GM12874 (cell line): Measurements from ENCODE around the gene PXYLP1.

Experiments
- TF ChIP-seq, protein P1 (sequence below): IDR thresholded peaks from 2 replicates; pipeline ENCODE4 v1.5.1; 2011; ENCODE audit warnings: low read depth, mild to moderate bottlenecking, control low read depth, low read length, moderate library complexity; ENCODE audit not compliant: insufficient read depth

The PXYLP1 gene

DNA sequence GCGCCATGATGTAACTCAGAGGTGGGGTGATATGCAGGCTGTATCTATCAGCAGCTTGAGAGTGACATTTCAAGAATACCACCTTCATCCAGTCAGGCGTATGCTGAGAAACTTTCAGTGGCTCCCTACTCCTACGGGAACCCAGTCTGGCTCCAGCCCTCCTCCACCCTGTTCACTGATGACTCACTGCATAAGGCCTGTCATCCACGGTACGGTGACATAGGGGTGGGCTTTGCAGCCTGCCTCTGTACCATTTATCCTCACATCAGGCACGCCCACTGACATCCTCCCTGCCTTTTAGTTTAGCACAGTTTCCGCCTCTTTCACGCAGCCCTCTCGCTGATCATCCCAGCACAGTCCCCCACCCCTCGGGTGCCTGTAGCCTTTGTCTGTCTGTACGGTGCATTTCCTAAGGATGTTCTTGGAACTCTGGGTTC lies 11.7 kb downstream of the PXYLP1 start:
- TF ChIP-seq, protein P1, sequence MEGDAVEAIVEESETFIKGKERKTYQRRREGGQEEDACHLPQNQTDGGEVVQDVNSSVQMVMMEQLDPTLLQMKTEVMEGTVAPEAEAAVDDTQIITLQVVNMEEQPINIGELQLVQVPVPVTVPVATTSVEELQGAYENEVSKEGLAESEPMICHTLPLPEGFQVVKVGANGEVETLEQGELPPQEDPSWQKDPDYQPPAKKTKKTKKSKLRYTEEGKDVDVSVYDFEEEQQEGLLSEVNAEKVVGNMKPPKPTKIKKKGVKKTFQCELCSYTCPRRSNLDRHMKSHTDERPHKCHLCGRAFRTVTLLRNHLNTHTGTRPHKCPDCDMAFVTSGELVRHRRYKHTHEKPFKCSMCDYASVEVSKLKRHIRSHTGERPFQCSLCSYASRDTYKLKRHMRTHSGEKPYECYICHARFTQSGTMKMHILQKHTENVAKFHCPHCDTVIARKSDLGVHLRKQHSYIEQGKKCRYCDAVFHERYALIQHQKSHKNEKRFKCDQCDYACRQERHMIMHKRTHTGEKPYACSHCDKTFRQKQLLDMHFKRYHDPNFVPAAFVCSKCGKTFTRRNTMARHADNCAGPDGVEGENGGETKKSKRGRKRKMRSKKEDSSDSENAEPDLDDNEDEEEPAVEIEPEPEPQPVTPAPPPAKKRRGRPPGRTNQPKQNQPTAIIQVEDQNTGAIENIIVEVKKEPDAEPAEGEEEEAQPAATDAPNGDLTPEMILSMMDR, result no peak

DNA sequence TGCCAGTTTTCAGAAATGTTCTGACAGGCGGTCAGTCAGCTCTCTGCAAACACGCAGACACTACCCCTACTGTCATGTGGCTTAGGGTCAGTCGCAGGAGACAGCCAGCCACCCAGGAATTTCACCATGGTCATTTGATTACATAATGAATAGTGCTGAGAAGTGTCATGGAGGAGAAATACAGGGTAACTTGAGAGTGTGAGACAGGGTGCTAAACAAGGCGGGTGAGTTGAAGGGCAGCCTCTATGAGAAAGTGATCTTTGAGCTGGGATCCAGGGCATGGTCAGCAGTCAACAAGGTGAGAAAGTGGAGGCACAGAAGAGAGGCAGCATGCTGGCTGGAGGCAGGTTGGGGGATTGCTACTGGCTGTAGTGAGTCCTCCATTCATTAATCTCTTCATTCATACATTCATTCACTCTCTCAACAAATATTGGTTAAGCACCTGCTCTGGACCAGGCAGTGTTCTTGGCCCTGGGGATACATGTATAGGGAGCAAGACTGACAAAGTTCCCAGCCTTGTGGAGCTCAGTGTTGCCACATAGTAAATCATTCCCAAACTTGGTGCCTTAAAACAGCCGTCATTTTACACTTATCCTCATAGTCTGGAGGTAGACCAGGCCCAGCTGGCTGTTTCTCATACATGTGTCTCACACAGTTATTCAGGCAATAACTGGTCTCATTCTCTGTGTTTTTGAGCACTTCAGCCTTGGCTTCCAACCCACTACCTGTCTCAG lies 14.8 kb downstream of the PXYLP1 start:
- TF ChIP-seq, protein P1, result no peak

DNA sequence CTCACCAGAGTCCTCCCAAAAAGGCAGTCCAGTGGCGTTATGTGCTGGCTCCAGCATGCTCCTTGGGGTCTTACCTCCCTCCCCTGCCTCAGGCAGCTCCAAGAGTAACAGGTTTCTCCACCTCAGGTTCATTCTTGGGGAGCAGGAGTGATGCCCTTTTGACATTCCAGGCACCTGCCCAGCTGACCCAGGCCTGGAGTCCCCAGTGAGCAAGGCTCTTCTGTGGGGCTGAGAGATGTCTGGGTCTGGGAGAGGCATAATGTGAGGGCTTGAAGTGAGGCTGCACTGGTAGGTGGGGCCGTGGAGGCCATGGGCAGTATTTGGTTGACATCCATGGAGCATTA lies 15.3 kb downstream of the PXYLP1 start:
- TF ChIP-seq, protein P1, result no peak

DNA sequence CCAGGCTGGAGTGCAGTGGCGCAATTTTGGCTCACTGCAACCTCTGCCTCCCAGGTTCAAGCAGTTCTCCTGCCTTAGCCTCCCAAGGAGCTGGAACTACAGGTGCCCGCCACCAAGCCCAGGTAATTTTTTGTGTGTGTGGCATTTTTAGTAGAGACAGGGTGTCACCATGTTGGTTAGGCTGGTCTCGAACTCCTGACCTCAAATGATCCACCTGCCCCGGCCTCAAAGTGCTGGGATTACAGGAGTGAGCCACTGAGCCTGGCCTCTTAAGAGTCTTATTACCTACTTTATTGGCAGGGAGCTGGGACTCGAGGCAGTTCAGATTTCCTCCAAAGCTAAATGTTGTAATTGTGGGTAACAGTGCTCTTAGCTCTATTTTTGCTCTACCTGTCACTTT lies 16.4 kb downstream of the PXYLP1 start:
- TF ChIP-seq, protein P1, result no peak

DNA sequence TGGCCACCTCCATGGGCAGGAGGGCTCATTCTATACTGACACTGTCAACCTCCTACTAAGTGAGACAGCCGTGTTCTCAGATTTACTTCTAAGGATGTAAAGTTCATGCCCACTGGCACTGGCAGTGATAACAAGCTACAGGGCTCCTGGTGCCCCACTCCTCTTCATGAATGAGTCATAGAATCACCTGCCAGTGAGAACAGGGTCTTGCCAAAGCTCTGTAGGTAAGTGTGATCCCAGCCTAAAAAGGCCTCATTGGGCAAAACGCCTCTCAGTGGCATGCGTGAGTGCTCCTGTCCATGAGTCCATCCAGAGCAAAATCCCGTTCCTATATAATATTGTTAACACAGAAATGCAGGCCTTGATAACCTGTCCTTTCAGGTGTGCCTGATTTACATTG lies 17.4 kb downstream of the PXYLP1 start:
- TF ChIP-seq, protein P1, result no peak

DNA sequence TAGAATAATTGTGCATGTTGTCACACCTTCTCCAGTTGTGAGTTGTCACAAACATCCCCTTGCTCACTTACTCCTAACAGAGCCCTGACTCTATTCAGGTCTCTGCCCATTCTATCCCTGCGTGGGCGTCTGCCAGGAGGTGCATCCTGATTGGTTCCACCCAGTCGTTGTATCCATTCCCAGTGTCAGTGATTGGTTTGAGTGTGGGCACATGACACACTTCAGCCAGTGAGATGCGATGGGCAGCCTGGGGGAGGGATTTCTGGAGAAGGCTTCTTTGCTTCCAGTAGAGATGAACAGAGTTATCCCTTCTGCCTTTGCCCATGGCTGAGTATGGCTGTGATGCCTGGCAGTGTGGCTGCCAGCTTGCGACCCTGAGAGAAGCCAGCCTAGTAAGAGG lies 18.7 kb downstream of the PXYLP1 start:
- TF ChIP-seq, protein P1, result no peak

DNA sequence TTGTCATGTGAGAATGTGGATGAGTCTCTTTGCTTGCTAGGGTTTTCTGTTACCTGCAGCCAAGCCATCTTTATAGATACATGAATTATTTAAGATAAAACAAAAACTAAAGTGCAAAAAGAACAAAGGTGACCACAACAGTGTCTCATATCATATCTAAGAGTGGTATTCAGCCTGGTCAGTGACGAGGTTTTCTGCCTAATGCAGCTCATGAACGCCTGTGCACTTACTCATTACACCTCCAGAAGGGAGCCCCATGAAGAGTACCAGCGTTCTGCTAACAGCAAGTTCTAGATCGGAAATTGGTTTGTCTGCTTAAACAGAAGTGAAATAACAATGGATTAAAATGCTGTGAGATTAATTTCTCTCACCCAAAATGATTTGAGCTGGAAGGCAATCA lies 19.2 kb downstream of the PXYLP1 start:
- TF ChIP-seq, protein P1, result no peak
